ENCODE measurements around the gene SLITRK6. TPM values are rescaled to one million over a fixed set of nuclear protein-coding genes. Genes with fewer than 3 reads are reported as not detected.

The SLITRK6 gene, protein sequence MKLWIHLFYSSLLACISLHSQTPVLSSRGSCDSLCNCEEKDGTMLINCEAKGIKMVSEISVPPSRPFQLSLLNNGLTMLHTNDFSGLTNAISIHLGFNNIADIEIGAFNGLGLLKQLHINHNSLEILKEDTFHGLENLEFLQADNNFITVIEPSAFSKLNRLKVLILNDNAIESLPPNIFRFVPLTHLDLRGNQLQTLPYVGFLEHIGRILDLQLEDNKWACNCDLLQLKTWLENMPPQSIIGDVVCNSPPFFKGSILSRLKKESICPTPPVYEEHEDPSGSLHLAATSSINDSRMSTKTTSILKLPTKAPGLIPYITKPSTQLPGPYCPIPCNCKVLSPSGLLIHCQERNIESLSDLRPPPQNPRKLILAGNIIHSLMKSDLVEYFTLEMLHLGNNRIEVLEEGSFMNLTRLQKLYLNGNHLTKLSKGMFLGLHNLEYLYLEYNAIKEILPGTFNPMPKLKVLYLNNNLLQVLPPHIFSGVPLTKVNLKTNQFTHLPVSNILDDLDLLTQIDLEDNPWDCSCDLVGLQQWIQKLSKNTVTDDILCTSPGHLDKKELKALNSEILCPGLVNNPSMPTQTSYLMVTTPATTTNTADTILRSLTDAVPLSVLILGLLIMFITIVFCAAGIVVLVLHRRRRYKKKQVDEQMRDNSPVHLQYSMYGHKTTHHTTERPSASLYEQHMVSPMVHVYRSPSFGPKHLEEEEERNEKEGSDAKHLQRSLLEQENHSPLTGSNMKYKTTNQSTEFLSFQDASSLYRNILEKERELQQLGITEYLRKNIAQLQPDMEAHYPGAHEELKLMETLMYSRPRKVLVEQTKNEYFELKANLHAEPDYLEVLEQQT
- 0.50 and 0.74 TPM in 2 replicates for total RNA-seq

DNA sequence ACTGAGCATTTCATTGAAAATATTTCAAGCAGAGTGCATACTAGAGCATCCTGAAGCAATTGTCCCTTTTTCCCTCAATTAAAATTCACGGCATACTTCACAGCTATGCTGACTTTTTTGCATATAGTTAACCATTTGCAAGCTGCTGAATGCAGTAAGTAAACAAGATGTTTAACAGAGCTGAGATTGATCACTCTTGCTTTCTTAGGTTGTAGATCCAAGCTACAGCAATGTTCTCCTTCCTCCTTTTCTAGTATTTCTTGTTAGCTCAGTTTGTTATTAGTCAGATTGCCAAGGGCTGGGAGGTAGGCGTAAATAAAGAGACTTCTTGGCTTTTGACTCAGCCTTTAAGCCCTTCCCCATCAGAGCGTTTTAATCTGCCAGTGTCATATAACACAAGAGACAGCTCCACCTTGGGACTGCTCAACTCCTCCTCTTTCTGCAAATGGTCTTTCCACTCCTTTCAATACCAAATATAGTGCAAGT lies at the start of gene SLITRK6:
TSS of gene SLITRK6 (minus strand) at position 323 of the 486 bp plus-strand sequence. CDS start 2,911 bp downstream, outside the sequence.

All from bronchus fibroblast of lung (primary cell).